ENCODE data around the gene RAP1B. TPM values are rescaled to one million over a fixed set of nuclear protein-coding genes. Genes with fewer than 3 reads are reported as not detected.

RAP1B gene
- total and polyA plus RNA-seq, 2 experiments from 2014 or later, result 275 to 353 TPM

GRCh38 chr12:68638721-68639395, 28.2 kb downstream of the RAP1B start:
- H3F3A ChIP-seq (ENCODE audit: insufficient read depth), result peaks cover 43% of the 10 kb centered on the region; the same call in 1 of the 2 replicates
- H3K9me3 ChIP-seq (ENCODE audit: low read depth), result no peaks in the 10 kb centered on the region
- 93% methylated on average over 12 of the region's 12 CpGs for WGBS, 2 experiments (ENCODE audit: low coverage in 1 of 2, low lambda C conversion rate in 2 of 2, missing lambda C conversion rate in 2 of 2)
- H3K27ac ChIP-seq, result no peak overlapping the region
- no peak overlapping the region for H3K4me2 ChIP-seq (ENCODE audit: unreplicated experiment)
- no peak overlapping the region for H3K9ac ChIP-seq
- DNase-seq, result no peak
- peaks cover 14% of the 10 kb centered on the region; the same call in 1 of the 2 replicates for H4K20me1 ChIP-seq (ENCODE audit: insufficient read depth)
- no peak overlapping the region for H3K4me3 ChIP-seq
- peaks cover 45% of the 10 kb centered on the region for H3K4me1 ChIP-seq (ENCODE audit: insufficient read depth)
- H3K79me2 ChIP-seq (ENCODE audit: insufficient read depth), result peaks cover 100% of the 10 kb centered on the region
- H3K36me3 ChIP-seq (ENCODE audit: low read depth), result no peaks in the 10 kb centered on the region
- no peaks in the 10 kb centered on the region for H3K27me3 ChIP-seq (replicated peaks; ENCODE audit: insufficient read depth)
- TF ChIP-seq EZH2 (IDR thresholded peaks at IDR 0.05; ENCODE audit: insufficient read depth, poor library complexity, severe bottlenecking), result no peak
- TF ChIP-seq EZH2phosphoT487 (IDR thresholded peaks at IDR 0.05; ENCODE audit: insufficient read depth, low read depth), result no peak
- no peak overlapping the region for H2AFZ ChIP-seq
- no peaks in the 10 kb centered on the region for H3K9me2 ChIP-seq (ENCODE audit: insufficient read depth)
- in situ Hi-C loops (cut with MboI), result no loop called here

- Histone ChIP-seq H3K27me3 (replicated peaks; ENCODE audit: insufficient read depth) (no peaks in the 10 kb centered on the region), H3F3A (ENCODE audit: insufficient read depth) (peaks cover 40% of the 10 kb centered on the region; the same call in 1 of the 2 replicates), H3K9ac (no peak overlapping the region), H3K4me2 (ENCODE audit: unreplicated experiment) (no peak overlapping the region), H3K9me3 (ENCODE audit: low read depth) (no peaks in the 10 kb centered on the region), H3K36me3 (ENCODE audit: low read depth) (no peaks in the 10 kb centered on the region), H3K9me2 (ENCODE audit: insufficient read depth) (no peaks in the 10 kb centered on the region), H2AFZ (no peak overlapping the region), H3K4me3 (no peak overlapping the region), H3K27ac (no peak overlapping the region), H4K20me1 (ENCODE audit: insufficient read depth) (peaks cover 14% of the 10 kb centered on the region; the same call in 1 of the 2 replicates), H3K79me2 (ENCODE audit: insufficient read depth) (peaks cover 100% of the 10 kb centered on the region), H3K4me1 (ENCODE audit: insufficient read depth) (peaks cover 40% of the 10 kb centered on the region)
- in situ Hi-C loops (cut with MboI), result no loop called here
- DNase-seq, result no peak
- TF ChIP-seq EZH2 (IDR thresholded peaks at IDR 0.05; ENCODE audit: insufficient read depth, poor library complexity, severe bottlenecking) (no peak), EZH2phosphoT487 (IDR thresholded peaks at IDR 0.05; ENCODE audit: insufficient read depth, low read depth) (no peak)
- 100% methylated on average over 1 of the region's 1 CpG for WGBS, 2 experiments (ENCODE audit: low coverage in 1 of 2, low lambda C conversion rate in 2 of 2, missing lambda C conversion rate in 2 of 2)
Observed at GRCh38 chr12:68639396-68639767, 28.7 kb downstream of the RAP1B start.

- H4K20me1 ChIP-seq (ENCODE audit: insufficient read depth), result peaks cover 14% of the 10 kb centered on the region; the same call in 1 of the 2 replicates
- H3K27me3 ChIP-seq (replicated peaks; ENCODE audit: insufficient read depth), result no peaks in the 10 kb centered on the region
- H3K79me2 ChIP-seq (ENCODE audit: insufficient read depth), result peaks cover 100% of the 10 kb centered on the region
- peaks cover 29% of the 10 kb centered on the region; the same call in 1 of the 2 replicates for H3F3A ChIP-seq (ENCODE audit: insufficient read depth)
- no peaks in the 10 kb centered on the region for H3K9me2 ChIP-seq (ENCODE audit: insufficient read depth)
- H3K36me3 ChIP-seq (ENCODE audit: low read depth), result no peaks in the 10 kb centered on the region
- H2AFZ ChIP-seq, result no peak overlapping the region
- no peak overlapping the region for H3K9ac ChIP-seq
- TF ChIP-seq EZH2 (IDR thresholded peaks at IDR 0.05; ENCODE audit: insufficient read depth, poor library complexity, severe bottlenecking) (no peak), EZH2phosphoT487 (IDR thresholded peaks at IDR 0.05; ENCODE audit: insufficient read depth, low read depth) (no peak)
- H3K4me2 ChIP-seq (ENCODE audit: unreplicated experiment), result no peak overlapping the region
- DNase-seq, result no peak
- no peak overlapping the region for H3K27ac ChIP-seq
- H3K9me3 ChIP-seq (ENCODE audit: low read depth), result no peaks in the 10 kb centered on the region
- in situ Hi-C loops (cut with MboI), result no loop called here
- 75 to 78% methylated on average over 5 of the region's 5 CpGs for WGBS, 2 experiments (ENCODE audit: low coverage in 1 of 2, low lambda C conversion rate in 2 of 2, missing lambda C conversion rate in 2 of 2)
- H3K4me1 ChIP-seq (ENCODE audit: insufficient read depth), result peaks cover 25% of the 10 kb centered on the region
- H3K4me3 ChIP-seq, result no peak overlapping the region
Observed at GRCh38 chr12:68641138-68641537, 30.4 kb downstream of the RAP1B start.

GRCh38 chr12:68646484-68646883, 35.8 kb downstream of the RAP1B start:
- H3K4me3 ChIP-seq, result no peak overlapping the region
- in situ Hi-C loops (cut with MboI), result no loop called here
- no peaks in the 10 kb centered on the region for H3K4me1 ChIP-seq (ENCODE audit: insufficient read depth)
- H3K27me3 ChIP-seq (replicated peaks; ENCODE audit: insufficient read depth), result no peaks in the 10 kb centered on the region
- peaks cover 28% of the 10 kb centered on the region; the same call in 1 of the 2 replicates for H3K36me3 ChIP-seq (ENCODE audit: low read depth)
- H3K9me2 ChIP-seq (ENCODE audit: insufficient read depth), result no peaks in the 10 kb centered on the region
- 0 out of 2 replicates have a peak, but pooled peaks cover 11% of the 10 kb centered on the region for H4K20me1 ChIP-seq (ENCODE audit: insufficient read depth)
- no peaks in the 10 kb centered on the region for H3K9me3 ChIP-seq (ENCODE audit: low read depth)
- TF ChIP-seq EZH2phosphoT487 (IDR thresholded peaks at IDR 0.05; ENCODE audit: insufficient read depth, low read depth), result no peak
- no peak for TF ChIP-seq EZH2 (IDR thresholded peaks at IDR 0.05; ENCODE audit: insufficient read depth, poor library complexity, severe bottlenecking)
- H3K9ac ChIP-seq, result no peak overlapping the region
- H2AFZ ChIP-seq, result no peak overlapping the region
- WGBS, 2 experiments (ENCODE audit: low coverage in 1 of 2, low lambda C conversion rate in 2 of 2, missing lambda C conversion rate in 2 of 2), result 98 to 99% methylated on average over 5 of the region's 5 CpGs
- H3K79me2 ChIP-seq (ENCODE audit: insufficient read depth), result peaks cover 99% of the 10 kb centered on the region
- peaks cover 14% of the 10 kb centered on the region; the same call in 1 of the 2 replicates for H3F3A ChIP-seq (ENCODE audit: insufficient read depth)
- no peak for DNase-seq
- no peak overlapping the region for H3K4me2 ChIP-seq (ENCODE audit: unreplicated experiment)
- H3K27ac ChIP-seq, result no peak overlapping the region
